ENCODE results near the gene INPP5A.

INPP5A gene

DNA sequence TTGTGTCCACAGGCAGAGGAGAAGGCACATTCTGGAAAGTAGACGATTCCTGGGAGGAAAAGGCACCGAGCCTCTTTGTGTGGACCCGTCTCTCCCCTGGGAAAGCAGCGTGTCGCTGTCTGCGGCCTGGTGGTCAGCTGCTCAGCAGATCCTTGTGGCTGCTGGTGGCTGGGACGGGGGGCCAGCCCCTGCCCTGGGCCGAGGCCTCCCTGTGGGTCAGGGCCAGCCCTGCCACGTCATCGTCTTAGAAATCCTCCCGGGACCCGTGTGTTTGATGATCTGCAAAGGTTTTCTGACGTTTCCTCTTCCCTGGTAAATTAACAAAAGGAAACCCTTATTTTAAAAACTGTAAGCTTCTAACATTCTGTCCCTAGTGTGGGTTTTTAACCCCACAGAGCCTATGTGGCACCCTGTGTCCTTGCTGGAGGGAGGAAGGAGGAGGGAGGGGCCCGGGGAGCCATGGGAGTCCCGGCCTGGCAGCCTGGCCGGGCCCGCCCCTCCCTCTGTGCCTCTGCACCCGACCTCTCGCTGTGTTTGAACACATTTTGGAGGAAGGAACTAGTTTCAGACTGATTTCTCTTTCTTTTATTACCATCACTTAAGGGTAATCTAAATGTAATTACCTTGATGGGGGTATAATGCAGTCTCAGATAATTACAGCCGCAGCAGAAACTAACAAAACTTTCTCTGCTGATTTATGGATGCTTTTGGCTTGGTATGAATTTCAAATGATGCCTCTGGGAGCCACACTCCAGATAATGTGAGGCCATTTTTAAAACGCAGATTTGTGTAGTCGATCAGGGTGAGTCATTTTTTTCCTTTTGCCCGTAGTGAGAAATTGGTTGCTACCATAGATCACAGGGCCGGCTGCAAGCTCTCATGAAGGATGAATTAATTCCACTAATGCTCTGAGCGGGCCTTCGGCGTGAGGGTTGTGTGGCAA is 162.8 kb downstream of the INPP5A start:
- no peak for TF ChIP-seq REST (IDR thresholded peaks at IDR 0.05; ENCODE audit: low read depth)
- no peak for TF ChIP-seq TAF1 (IDR thresholded peaks at IDR 0.05; ENCODE audit: low read depth)
- TF ChIP-seq YY1 (IDR thresholded peaks at IDR 0.05; ENCODE audit: low read depth) = no peak

GRCh38 chr10:132701099-132701845 is 163.7 kb downstream of the INPP5A start:
- TF ChIP-seq NFIC (IDR thresholded peaks at IDR 0.05) (no peak), USF1 (IDR thresholded peaks at IDR 0.05) (no peak), CREB1 (IDR thresholded peaks at IDR 0.05; ENCODE audit: low read depth) (no peak), TAF1 (IDR thresholded peaks at IDR 0.05; ENCODE audit: low read depth) (no peak), FOXM1 (IDR thresholded peaks at IDR 0.05; ENCODE audit: borderline replicate concordance, low read depth) (no peak), YY1 (IDR thresholded peaks at IDR 0.05; ENCODE audit: low read depth) (no peak), TEAD4 (IDR thresholded peaks at IDR 0.05) (no peak), CEBPB (IDR thresholded peaks at IDR 0.05) (no peak)

GRCh38 chr10:132701846-132702190 is 164.2 kb downstream of the INPP5A start:
- TF ChIP-seq USF1 (IDR thresholded peaks at IDR 0.05) (no peak), REST (IDR thresholded peaks at IDR 0.05; ENCODE audit: low read depth) (no peak), TCF12 (IDR thresholded peaks at IDR 0.05; ENCODE audit: low read depth) (no peak), FOXM1 (IDR thresholded peaks at IDR 0.05; ENCODE audit: borderline replicate concordance, low read depth) (no peak), EGR1 (IDR thresholded peaks at IDR 0.05) (no peak), EP300 (IDR thresholded peaks at IDR 0.05; ENCODE audit: borderline replicate concordance) (no peak), NFIC (IDR thresholded peaks at IDR 0.05) (no peak), ZBTB7A (IDR thresholded peaks at IDR 0.05; ENCODE audit: low read depth) (no peak), CREB1 (IDR thresholded peaks at IDR 0.05; ENCODE audit: low read depth) (no peak), RAD21 (IDR thresholded peaks at IDR 0.05; ENCODE audit: low read depth) (no peak), TEAD4 (IDR thresholded peaks at IDR 0.05) (no peak), CEBPB (IDR thresholded peaks at IDR 0.05) (no peak), YY1 (IDR thresholded peaks at IDR 0.05; ENCODE audit: low read depth) (no peak), TAF1 (IDR thresholded peaks at IDR 0.05; ENCODE audit: low read depth) (no peak)
- TF ChIP-seq, protein P1, sequence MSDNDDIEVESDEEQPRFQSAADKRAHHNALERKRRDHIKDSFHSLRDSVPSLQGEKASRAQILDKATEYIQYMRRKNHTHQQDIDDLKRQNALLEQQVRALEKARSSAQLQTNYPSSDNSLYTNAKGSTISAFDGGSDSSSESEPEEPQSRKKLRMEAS (IDR thresholded peaks at IDR 0.05) = no peak

DNA sequence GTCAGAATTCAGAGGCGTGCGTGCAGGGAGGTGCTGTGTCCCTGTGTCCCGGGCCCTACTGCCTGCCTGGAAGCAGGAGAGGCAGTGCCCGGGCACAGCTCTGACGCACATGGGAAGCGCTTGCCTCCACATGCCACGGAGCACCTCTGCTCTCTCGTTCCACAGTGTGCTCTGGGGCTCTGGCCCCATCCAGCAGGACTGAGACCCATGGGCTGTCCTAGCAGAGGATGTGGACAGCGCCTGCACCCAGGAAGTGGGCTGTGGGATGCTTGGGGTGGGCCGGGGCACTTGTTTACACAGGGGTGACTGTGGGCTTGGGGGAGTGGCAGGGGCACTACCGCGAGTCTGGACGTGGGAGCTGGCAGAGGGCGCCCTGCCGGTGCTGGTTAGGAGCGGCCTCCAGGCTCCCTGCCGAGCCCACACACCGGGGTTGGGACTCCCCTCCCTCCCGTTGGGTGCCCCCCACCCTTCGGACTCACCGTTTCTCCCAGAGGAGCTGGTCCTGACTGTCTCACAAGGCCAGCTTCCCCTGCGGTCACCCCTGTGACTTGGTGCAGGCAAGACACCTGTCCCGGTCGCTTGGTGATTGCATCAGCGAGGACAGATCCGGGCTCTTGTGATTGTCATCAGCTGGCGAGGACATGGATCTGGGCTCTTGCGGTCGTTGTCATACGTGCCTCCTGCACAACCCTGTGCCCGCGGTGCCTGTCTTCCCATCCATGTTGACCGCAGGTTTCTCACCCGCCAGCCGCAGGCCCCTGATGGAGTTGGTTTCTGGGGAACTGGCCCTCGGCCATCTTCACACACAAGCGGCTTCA is 165.2 kb downstream of the INPP5A start:
- no peak for TF ChIP-seq FOXM1 (IDR thresholded peaks at IDR 0.05; ENCODE audit: borderline replicate concordance, low read depth)
- no peak for TF ChIP-seq TCF12 (IDR thresholded peaks at IDR 0.05; ENCODE audit: low read depth)
- no peak for TF ChIP-seq RAD21 (IDR thresholded peaks at IDR 0.05; ENCODE audit: low read depth)
- no peak for TF ChIP-seq ZBTB7A (IDR thresholded peaks at IDR 0.05; ENCODE audit: low read depth)
- no peak for TF ChIP-seq TAF1 (IDR thresholded peaks at IDR 0.05; ENCODE audit: low read depth)
- TF ChIP-seq EP300 (IDR thresholded peaks at IDR 0.05; ENCODE audit: borderline replicate concordance) = no peak
- no peak for TF ChIP-seq USF1 (IDR thresholded peaks at IDR 0.05)
- TF ChIP-seq CEBPB (IDR thresholded peaks at IDR 0.05) = no peak
- TF ChIP-seq, protein P1 (IDR thresholded peaks at IDR 0.05) = no peak
- no peak for TF ChIP-seq TEAD4 (IDR thresholded peaks at IDR 0.05)
- TF ChIP-seq NFIC (IDR thresholded peaks at IDR 0.05) = no peak
- TF ChIP-seq EGR1 (IDR thresholded peaks at IDR 0.05) = no peak
- TF ChIP-seq CREB1 (IDR thresholded peaks at IDR 0.05; ENCODE audit: low read depth) = no peak
- no peak for TF ChIP-seq YY1 (IDR thresholded peaks at IDR 0.05; ENCODE audit: low read depth)
- TF ChIP-seq REST (IDR thresholded peaks at IDR 0.05; ENCODE audit: low read depth) = no peak
